Measurements from ENCODE around the gene SCRN1.

Gene SCRN1, protein sequence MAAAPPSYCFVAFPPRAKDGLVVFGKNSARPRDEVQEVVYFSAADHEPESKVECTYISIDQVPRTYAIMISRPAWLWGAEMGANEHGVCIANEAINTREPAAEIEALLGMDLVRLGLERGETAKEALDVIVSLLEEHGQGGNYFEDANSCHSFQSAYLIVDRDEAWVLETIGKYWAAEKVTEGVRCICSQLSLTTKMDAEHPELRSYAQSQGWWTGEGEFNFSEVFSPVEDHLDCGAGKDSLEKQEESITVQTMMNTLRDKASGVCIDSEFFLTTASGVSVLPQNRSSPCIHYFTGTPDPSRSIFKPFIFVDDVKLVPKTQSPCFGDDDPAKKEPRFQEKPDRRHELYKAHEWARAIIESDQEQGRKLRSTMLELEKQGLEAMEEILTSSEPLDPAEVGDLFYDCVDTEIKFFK

DNA sequence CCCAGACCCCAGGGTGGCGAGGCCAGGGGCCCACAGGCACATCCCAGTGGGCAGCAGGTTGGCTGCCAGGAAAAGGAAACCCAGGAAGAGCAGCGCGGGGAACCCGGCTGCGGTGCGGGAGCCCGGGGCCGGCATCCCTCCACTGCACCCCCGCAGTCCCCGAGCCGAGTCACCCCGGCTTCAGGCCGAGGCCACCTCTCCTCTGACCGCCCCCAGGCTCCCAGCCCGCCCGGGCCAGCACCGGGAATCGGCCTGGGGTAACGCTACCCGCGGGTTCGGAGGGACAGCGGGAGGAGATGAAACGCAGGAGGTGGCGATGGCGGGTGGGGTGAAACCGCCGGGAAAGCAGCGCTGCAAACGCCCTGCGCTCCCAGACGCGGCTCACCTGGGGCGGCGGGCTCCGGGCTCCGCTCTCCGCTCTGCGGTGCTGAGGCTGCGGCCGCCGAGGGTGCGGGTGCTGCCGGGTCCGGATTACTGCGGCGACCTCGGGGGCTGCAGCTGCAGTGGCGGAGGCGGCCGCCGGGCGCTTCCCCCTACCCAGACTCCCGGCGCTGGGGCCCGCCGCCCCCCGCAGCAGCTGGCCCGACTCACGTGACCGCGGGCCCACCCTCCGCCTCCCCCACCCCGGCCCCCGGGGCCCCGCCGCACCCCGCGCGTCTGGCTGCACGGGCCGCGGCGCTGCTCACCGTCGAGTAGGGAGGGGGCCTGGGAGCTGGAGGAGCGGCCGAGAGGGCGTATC is at the start of gene SCRN1:
Gene SCRN1 (minus strand): TSS at position 545 of the 739 bp plus-strand sequence. CDS start 20,734 bp downstream, outside the sequence.
- CTCF ChIA-PET, result interaction anchor here (1.8 kb wide), 1 partner anchor 8 kb away, joined by 5 read pairs; no protein-coding TSS in a partner anchor
- POLR2A ChIA-PET, result no interaction called here
- TF ChIP-seq, protein P1, sequence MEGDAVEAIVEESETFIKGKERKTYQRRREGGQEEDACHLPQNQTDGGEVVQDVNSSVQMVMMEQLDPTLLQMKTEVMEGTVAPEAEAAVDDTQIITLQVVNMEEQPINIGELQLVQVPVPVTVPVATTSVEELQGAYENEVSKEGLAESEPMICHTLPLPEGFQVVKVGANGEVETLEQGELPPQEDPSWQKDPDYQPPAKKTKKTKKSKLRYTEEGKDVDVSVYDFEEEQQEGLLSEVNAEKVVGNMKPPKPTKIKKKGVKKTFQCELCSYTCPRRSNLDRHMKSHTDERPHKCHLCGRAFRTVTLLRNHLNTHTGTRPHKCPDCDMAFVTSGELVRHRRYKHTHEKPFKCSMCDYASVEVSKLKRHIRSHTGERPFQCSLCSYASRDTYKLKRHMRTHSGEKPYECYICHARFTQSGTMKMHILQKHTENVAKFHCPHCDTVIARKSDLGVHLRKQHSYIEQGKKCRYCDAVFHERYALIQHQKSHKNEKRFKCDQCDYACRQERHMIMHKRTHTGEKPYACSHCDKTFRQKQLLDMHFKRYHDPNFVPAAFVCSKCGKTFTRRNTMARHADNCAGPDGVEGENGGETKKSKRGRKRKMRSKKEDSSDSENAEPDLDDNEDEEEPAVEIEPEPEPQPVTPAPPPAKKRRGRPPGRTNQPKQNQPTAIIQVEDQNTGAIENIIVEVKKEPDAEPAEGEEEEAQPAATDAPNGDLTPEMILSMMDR (IDR thresholded peaks at IDR 0.05; ENCODE audit: control extremely low read depth, extremely low read depth, low read depth, missing control alignments), result no peak
- peak; percentile 78 for DNase-seq (ENCODE audit: extremely low spot score)

DNA sequence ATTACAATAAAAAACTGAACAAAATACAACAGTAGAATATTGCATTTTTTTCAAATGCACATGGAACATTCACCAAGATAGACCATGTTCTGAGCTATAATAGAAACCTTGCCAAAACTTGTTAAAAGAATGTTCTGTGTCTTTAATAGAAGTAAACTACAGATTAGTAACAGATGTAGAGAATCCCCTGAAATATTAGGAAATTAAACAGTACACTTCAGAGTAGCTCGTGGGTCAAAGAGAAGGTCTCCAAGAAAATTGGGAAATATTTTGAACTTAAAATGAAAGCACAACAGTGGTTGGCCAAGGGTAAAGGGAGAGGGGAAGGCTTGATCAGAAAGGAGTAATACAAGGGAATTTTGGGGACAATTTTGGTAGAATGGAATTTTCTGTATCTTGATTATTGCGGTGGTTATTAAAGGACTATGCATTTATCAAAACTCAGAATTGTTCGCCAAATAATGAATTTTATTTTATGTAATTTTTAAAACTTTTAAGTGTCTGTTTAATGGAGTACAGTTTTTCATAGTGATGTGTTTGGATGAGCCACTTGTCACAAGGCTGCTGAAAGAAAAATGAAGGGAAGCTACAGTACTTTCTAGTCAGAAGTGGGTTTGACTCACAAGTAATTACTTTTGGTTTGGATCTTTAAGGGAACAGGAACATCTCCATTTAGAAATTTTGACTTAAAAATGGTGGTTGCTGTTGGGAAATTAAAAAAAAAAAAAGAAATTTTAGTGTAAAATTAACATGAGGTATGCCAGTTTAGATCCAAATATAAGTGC is 48.8 kb upstream of the SCRN1 start:
- POLR2A ChIA-PET, result no interaction called here
- DNase-seq (ENCODE audit: extremely low spot score), result no peak
- CTCF ChIA-PET, result interaction anchor here (1.1 kb wide), 1 partner anchor 11 kb away, joined by 3 read pairs; no protein-coding TSS in a partner anchor
- TF ChIP-seq, protein P1 (IDR thresholded peaks at IDR 0.05; ENCODE audit: control extremely low read depth, extremely low read depth, low read depth, missing control alignments), result no peak

DNA sequence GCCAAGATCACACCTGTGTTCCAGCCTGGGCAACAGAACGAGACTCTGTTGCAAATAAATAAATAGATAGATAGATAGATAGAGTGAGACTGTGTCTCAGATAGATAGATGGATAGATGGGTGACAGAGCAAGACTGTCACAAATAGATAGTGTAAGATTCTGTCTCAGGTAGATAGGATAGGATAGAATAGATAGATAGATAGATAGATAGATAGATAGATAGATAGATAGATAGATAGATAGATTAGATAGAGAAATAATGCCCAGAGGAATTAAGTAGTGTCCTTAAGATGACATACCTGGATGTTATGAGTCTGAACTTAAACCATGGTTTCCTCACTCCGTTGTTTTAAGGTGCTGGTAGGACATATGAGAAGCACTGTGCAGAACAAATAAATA is 46.6 kb upstream of the SCRN1 start:
- no peak for DNase-seq (ENCODE audit: extremely low spot score)
- POLR2A ChIA-PET, result no interaction called here
- TF ChIP-seq, protein P1 (IDR thresholded peaks at IDR 0.05; ENCODE audit: control extremely low read depth, extremely low read depth, low read depth, missing control alignments), result no peak
- CTCF ChIA-PET, result interaction anchor here (1.7 kb wide), 1 partner anchor 13 kb away, joined by 6 read pairs; no protein-coding TSS in a partner anchor

DNA sequence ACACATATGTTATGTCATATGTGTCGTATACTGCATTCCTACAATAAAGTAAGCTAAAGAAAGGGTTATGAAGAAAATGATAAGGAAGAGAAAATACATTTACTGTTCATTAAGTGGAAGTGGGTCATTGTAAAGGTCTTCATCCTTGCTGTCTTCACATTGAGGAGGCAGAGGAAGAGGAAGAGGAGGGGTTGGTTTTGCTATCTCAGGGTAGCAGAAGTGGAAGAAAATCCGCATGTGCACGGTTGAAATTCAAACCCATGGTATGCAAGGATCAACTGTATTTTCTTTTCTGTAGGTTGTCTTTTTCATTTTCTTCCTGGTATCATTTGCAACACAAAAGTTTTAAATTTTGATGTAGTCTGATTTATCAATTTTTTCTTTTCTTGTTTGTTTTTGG is 44.9 kb upstream of the SCRN1 start:
- ChIA-PET POLR2A (no interaction called here), CTCF (interaction anchor here (1.5 kb wide), 1 partner anchor 27 kb away, joined by 5 read pairs; no protein-coding TSS in a partner anchor)
- no peak for DNase-seq (ENCODE audit: extremely low spot score)
- TF ChIP-seq, protein P1 (IDR thresholded peaks at IDR 0.05; ENCODE audit: control extremely low read depth, extremely low read depth, low read depth, missing control alignments), result no peak

DNA sequence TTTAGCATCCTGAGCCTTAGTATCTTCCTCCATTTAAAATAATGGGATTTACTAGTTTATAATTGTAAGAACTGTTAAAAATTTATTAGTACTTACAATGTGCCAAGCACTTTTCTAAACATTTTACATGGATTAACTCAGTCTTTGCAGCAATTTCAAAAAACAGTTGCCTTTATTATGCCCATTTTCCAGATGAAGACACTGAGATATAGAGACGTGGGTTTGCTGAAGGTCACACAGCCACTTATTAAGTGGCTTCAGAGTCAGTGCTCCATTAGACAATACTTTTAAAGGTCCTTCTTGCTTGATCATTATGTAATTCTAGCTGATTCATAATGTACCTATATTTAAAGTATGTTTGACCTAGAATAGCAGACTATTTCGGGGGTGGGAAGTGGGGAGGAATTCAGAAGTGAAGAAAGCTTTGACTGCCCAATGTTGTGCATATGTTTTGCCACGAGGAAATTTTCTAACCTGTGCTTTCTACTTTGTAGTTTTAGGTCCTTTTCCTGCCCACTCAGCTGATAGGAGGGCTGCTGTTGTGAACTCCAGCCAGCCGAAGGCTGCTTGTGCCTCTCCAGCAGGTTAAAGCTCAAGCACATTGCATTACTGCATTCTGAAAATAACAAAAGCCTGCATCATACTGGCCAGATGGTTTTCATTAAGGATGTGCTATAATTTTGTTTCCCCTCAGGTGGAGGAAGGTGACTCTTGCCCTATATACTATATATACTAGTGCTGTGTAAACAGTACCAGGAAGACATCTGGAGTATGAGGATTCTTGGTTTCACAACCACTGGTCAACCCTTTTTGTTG is 42.9 kb upstream of the SCRN1 start:
- CTCF ChIA-PET, result interaction anchor here (1.8 kb wide), 1 partner anchor 29 kb away, joined by 6 read pairs; no protein-coding TSS in a partner anchor
- TF ChIP-seq, protein P1 (IDR thresholded peaks at IDR 0.05; ENCODE audit: control extremely low read depth, extremely low read depth, low read depth, missing control alignments), result no peak
- DNase-seq (ENCODE audit: extremely low spot score), result no peak
- POLR2A ChIA-PET, result no interaction called here

Data from GM10248 (cell line).